Stimulated activated CD4-positive, alpha-beta T cell treated with anti-CD3 and anti-CD28 coated beads, Interleukin-4, amount 100 ng/mL, for 48 hours (primary cell): Measurements from ENCODE around the gene SLFN14.
"Not testable (repeated sequence)": the region's sequence is repeated elsewhere in the genome, so short reads cannot be mapped to it uniquely, and the experiment has no call there.

Experiments used
- DNase-seq, 2 donors: peaks; one replicate each; pipeline ENCODE4 v3.0.0-alpha.2; 2020; ENCODE audit warnings: low read depth in 2 of 2

Gene SLFN14

GRCh38 chr17:35521654-35522256 is 38.9 kb downstream of the SLFN14 start:
- DNase-seq, result not testable (repeated sequence)

GRCh38 chr17:35521150-35521549 is 39.5 kb downstream of the SLFN14 start:
- DNase-seq, result no peak

GRCh38 chr17:35519906-35520442 is 40.6 kb downstream of the SLFN14 start:
- DNase-seq, result no peak

GRCh38 chr17:35519439-35519838 is 41.2 kb downstream of the SLFN14 start:
- no peak for DNase-seq

DNA sequence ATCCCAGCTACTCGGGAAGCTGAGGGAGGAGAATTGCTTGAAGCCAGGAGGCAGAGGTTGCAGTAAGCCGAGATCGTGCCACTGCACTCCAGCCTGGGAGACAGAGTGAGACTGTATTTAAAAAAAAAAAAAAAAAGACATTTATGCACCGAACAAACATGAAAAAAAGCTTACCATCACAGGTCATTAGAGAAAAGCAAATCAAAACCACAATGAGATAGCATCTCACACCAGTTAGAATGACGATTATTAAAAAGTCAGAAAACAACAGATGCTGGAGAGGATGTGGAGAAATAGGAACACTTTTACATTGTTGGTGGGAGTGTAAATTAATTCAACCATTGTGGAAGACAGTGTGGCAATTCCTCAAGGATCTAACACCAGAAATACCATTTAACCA is 42.2 kb downstream of the SLFN14 start:
- DNase-seq, result not testable (repeated sequence)

DNA sequence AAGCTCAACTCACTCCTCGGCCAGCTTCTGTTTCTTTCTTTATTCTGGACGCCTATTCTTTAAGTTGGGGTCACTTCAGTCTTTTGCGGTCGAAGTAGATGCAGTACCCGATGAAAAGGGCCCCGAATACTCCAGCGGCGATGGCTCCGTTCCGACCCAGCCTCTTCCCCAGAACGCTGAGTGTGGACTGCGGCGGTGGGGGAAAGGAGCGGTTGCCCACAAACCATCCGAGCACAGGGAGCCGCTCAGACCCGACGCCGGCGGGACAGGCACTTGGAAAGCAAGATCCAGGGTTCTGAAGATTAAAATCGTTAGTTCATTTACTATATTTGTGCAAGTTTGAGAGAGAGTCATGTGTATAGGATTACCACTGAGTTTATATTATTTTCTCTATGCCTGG is 45.6 kb downstream of the SLFN14 start:
- no peak for DNase-seq

- no peak for DNase-seq
These were observed 46.1 kb downstream of the SLFN14 start for GRCh38 chr17:35514564-35514963.
